ENCODE measurements around the gene MED25. TPM values are rescaled to one million over a fixed set of nuclear protein-coding genes. Genes with fewer than 3 reads are reported as not detected.
A peak's percentile ranks its signal among the peaks of the same experiment; 100 is the strongest.
"Not testable (repeated sequence)": the region's sequence is repeated elsewhere in the genome, so short reads cannot be mapped to it uniquely, and the experiment has no call there.

Gene MED25
- polyA plus RNA-seq, 3 donors, result 21.8 to 38.8 (median 22.4) TPM

- 5 to 9% (median 8%) methylated on average over 43 to 50 of the region's 50 CpGs for WGBS, 3 donors
- H3K27ac ChIP-seq (ENCODE audit: low read depth, low read length), result no peak overlapping the region
These were observed 8.7 kb upstream of the MED25 start for GRCh38 chr19:49809160-49809940.

- WGBS, 3 donors, result 92 to 97% (median 94%) methylated on average over 5 of the region's 5 CpGs
- no peak overlapping the region for H3K27ac ChIP-seq (ENCODE audit: low read depth, low read length)
These were observed 8.1 kb upstream of the MED25 start for GRCh38 chr19:49809941-49810389.

GRCh38 chr19:49811328-49811727 lies 6.8 kb upstream of the MED25 start:
- H3K27ac ChIP-seq (ENCODE audit: low read depth, low read length), result no peak overlapping the region
- 88 to 92% (median 90%) methylated on average over 6 of the region's 6 CpGs for WGBS, 3 donors

- WGBS, 3 donors, result 43 to 46% (median 43%) methylated on average over 11 of the region's 11 CpGs
- peak overlapping the region; percentile 1 for H3K27ac ChIP-seq (ENCODE audit: low read depth, low read length)
These were observed 5.6 kb upstream of the MED25 start for GRCh38 chr19:49812452-49812996.

GRCh38 chr19:49812997-49813861 lies 4.9 kb upstream of the MED25 start, which contains the start of gene FUZ:
Gene FUZ, minus strand, starts transcription at chr19:49813292. Its CDS starts 186 bp downstream, at chr19:49813106.
- 0 to 1% (median 0%) methylated on average over 45 of the region's 45 CpGs for WGBS, 3 donors
- peak within 1 kb of the TSS; percentile 1 for H3K27ac ChIP-seq (ENCODE audit: low read depth, low read length)

GRCh38 chr19:49814010-49814409 lies 4.1 kb upstream of the MED25 start:
- H3K27ac ChIP-seq (ENCODE audit: low read depth, low read length), result no peak overlapping the region
- 65 to 82% (median 72%) methylated on average over 1 of the region's 1 CpG for WGBS, 3 donors

- 71 to 83% (median 80%) methylated on average over 14 of the region's 14 CpGs for WGBS, 3 donors
These were observed 1.5 kb upstream of the MED25 start for GRCh38 chr19:49816590-49816989.

GRCh38 chr19:49818649-49819370 lies 721 bp downstream of the MED25 start:
- H3K27ac ChIP-seq (ENCODE audit: low read depth, low read length), result peak overlapping the region; percentile 79
- 15 to 31% (median 23%) methylated on average over 16 of the region's 16 CpGs for WGBS, 3 donors

More at GRCh38 chr19:49816590-49816989, 1.5 kb upstream of the MED25 start:
- peak overlapping the region; percentile 29 for H3K27ac ChIP-seq (ENCODE audit: low read depth, low read length)

GRCh38 chr19:49819452-49820115 lies 1.5 kb downstream of the MED25 start:
- 51 to 87% (median 86%) methylated on average over 6 to 7 of the region's 7 CpGs for WGBS, 3 donors
- not testable (repeated sequence) for H3K27ac ChIP-seq (ENCODE audit: low read depth, low read length)

GRCh38 chr19:49820125-49820524 lies 2.0 kb downstream of the MED25 start:
- H3K27ac ChIP-seq (ENCODE audit: low read depth, low read length), result no peak overlapping the region

GRCh38 chr19:49823472-49823871 lies 5.4 kb downstream of the MED25 start:
- H3K27ac ChIP-seq (ENCODE audit: low read depth, low read length), result no peak overlapping the region
- 82 to 95% (median 89%) methylated on average over 12 of the region's 12 CpGs for whole genome bisulfite sequencing, 3 donors

More at GRCh38 chr19:49820125-49820524, 2.0 kb downstream of the MED25 start:
- 42 to 82% (median 77%) methylated on average over 10 of the region's 10 CpGs for WGBS, 3 donors

GRCh38 chr19:49824662-49825061 lies 6.6 kb downstream of the MED25 start:
- 81 to 92% (median 90%) methylated on average over 6 of the region's 6 CpGs for WGBS, 3 donors
- no peak overlapping the region for H3K27ac ChIP-seq (ENCODE audit: low read depth, low read length)

GRCh38 chr19:49827034-49827433 lies 8.9 kb downstream of the MED25 start:
- WGBS, 3 donors, result 86 to 91% (median 91%) methylated on average over 14 of the region's 14 CpGs
- no peak overlapping the region for H3K27ac ChIP-seq (ENCODE audit: low read depth, low read length)

GRCh38 chr19:49829200-49829599 lies 11.1 kb downstream of the MED25 start:
- WGBS, 3 donors, result 92 to 95% (median 95%) methylated on average over 8 of the region's 8 CpGs
- H3K27ac ChIP-seq (ENCODE audit: low read depth, low read length), result no peak overlapping the region

- no peak overlapping the region for H3K27ac ChIP-seq (ENCODE audit: low read depth, low read length)
- 94 to 95% (median 94%) methylated on average over 13 to 18 of the region's 18 CpGs for WGBS, 3 donors
These were observed 11.6 kb downstream of the MED25 start for GRCh38 chr19:49829721-49830120.

GRCh38 chr19:49830766-49831165 lies 12.7 kb downstream of the MED25 start:
- 81 to 94% (median 86%) methylated on average over 12 of the region's 12 CpGs for WGBS, 3 donors
- H3K27ac ChIP-seq (ENCODE audit: low read depth, low read length), result no peak overlapping the region

GRCh38 chr19:49831592-49831991 lies 13.5 kb downstream of the MED25 start:
- 79 to 95% (median 84%) methylated on average over 8 of the region's 8 CpGs for WGBS, 3 donors

GRCh38 chr19:49832556-49832955 lies 14.5 kb downstream of the MED25 start:
- H3K27ac ChIP-seq (ENCODE audit: low read depth, low read length), result no peak overlapping the region
- WGBS, 3 donors, result 50 to 78% (median 58%) methylated on average over 9 of the region's 9 CpGs

More at GRCh38 chr19:49831592-49831991, 13.5 kb downstream of the MED25 start:
- H3K27ac ChIP-seq (ENCODE audit: low read depth, low read length), result no peak overlapping the region
